GM21717 (cell line): Measurements from ENCODE around the gene KLHL40.
"Not testable (repeated sequence)": the region's sequence is repeated elsewhere in the genome, so short reads cannot be mapped to it uniquely, and the experiment has no call there.

Experiments
- ATAC-seq: cut with Tn5 transposase; IDR thresholded peaks from one replicate; pipeline ENCODE4 v1.9.1; 2021; ENCODE audit warnings: mild to moderate bottlenecking, moderate library complexity; ENCODE audit not compliant: unreplicated experiment

Gene KLHL40

GRCh38 chr3:42714171-42714852 is 29.0 kb downstream of the KLHL40 start:
- ATAC-seq, result no peak

- ATAC-seq, result no peak
Observed at GRCh38 chr3:42717306-42717705, 32.0 kb downstream of the KLHL40 start.

- no peak for ATAC-seq
Observed at GRCh38 chr3:42718338-42718737, 33.0 kb downstream of the KLHL40 start.

GRCh38 chr3:42719002-42719401 is 33.7 kb downstream of the KLHL40 start:
- ATAC-seq, result no peak

GRCh38 chr3:42720126-42720525 is 34.8 kb downstream of the KLHL40 start:
- ATAC-seq, result no peak

- no peak for ATAC-seq
Observed at GRCh38 chr3:42721690-42722089, 36.4 kb downstream of the KLHL40 start.

GRCh38 chr3:42722442-42722841 is 37.1 kb downstream of the KLHL40 start:
- ATAC-seq, result not testable (repeated sequence)

GRCh38 chr3:42723219-42723618 is 37.9 kb downstream of the KLHL40 start:
- no peak for ATAC-seq

GRCh38 chr3:42725454-42725853 is 40.1 kb downstream of the KLHL40 start:
- no peak for ATAC-seq

- no peak for ATAC-seq
Observed at GRCh38 chr3:42728056-42728455, 42.7 kb downstream of the KLHL40 start.

- no peak for ATAC-seq
Observed at GRCh38 chr3:42728668-42729364, 43.5 kb downstream of the KLHL40 start.

- ATAC-seq, result no peak
Observed at GRCh38 chr3:42729404-42730145, 44.2 kb downstream of the KLHL40 start.

- no peak for ATAC-seq
Observed at GRCh38 chr3:42730294-42730693, 45.0 kb downstream of the KLHL40 start.

GRCh38 chr3:42730706-42731420 is 45.5 kb downstream of the KLHL40 start:
- ATAC-seq, result no peak

GRCh38 chr3:42731476-42732195 is 46.3 kb downstream of the KLHL40 start:
- ATAC-seq, result no peak

GRCh38 chr3:42732196-42732828 is 47.0 kb downstream of the KLHL40 start:
- no peak for ATAC-seq

GRCh38 chr3:42732829-42733459 is 47.6 kb downstream of the KLHL40 start:
- no peak for ATAC-seq

- ATAC-seq, result no peak
Observed at GRCh38 chr3:42733501-42734262, 48.3 kb downstream of the KLHL40 start.
